ENCODE data around the gene C4orf46.
"Not testable (repeated sequence)": the region's sequence is repeated elsewhere in the genome, so short reads cannot be mapped to it uniquely, and the experiment has no call there.

Gene C4orf46

DNA sequence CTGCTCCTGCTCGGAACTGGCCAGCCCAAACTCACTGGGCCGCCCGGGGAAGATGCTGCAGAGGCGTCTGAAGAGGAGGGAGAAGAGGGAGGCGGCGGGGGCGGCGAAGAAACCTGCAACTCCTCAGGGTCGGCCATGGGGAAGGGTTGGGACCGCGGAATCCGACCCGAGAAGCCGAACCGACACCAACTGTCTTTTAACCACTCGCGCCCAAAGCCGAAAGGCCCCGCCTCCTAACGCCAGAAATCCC lies at the start of gene C4orf46:
Gene C4orf46 (minus strand): TSS at position 223 of the 250 bp plus-strand sequence. CDS start 86 bp downstream, at position 137.
- DNase-seq = no peak

DNA sequence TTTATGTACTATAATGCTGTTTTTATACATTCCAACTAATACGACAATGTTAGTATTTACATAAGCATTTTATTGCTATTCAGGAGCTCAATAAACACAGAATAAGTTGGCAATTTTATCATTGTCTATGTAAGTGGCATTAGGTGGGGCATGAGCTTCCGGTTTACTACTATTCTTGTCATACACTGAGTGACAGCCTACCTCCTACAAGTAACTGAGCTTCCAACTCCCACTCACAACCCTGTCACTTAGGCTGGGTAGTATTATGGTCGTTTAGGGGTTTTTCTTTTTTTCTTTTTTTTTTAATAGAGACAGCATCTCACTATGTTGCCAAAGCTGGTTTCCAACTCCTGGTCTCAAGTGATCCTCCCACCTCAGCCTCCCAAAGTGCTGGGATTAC lies 44.1 kb upstream of the C4orf46 start:
- DNase-seq = no peak

DNA sequence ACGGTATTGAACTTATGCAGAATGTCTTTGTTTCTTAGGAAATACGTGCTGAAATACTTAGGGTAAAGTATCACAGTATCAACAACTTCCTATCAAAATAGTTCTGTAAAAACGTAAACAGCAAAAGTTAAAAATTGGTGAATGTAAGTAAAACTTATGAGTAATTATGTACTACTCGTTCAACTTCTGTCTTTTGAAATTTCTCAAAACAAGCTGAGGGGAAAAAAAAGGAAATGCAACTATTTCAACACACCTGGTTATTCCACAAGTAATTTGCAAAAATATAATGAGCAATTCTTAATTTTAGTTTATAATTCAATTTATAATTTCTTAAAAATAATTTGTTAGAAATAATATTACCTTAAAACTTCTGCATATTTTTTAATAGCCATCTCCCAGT lies 43.2 kb upstream of the C4orf46 start:
- no peak for DNase-seq

DNA sequence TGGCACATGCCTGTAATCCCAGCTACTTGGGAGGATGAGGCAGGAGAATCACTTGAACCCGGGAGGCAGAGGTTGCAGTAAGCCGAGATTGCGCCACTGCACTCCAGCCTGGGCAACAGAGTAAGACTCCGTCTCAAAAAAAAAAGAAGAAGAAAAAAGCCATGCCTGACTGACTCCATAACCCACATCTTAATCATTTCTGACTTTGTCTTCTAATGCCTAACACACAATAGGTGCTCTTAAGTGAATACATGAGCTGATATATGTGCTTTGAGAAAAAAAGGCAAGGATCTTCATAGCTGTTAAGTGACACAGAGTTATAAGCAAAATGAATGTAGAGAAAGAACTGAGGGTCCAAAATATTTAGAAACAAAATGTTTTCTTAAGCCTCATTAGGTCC lies 40.9 kb upstream of the C4orf46 start:
- DNase-seq = not testable (repeated sequence)

DNA sequence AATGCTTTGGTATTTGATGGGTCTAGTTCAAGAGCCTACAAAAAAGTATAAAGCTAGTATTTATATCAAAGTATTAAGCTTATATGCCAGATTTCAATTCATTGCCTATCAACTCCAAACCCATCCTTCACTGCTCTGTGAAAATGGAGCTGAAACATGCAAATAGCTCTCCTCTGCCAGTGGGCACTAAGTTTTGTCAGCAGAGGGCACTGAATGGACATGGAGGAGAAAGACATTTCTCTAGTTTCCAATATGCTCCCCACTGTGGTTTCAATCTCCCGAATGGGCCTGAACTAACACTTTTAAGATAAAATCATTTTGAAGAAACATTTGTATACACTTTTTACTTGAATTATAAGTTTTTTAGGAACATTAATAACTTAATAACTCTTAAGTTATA lies 39.1 kb upstream of the C4orf46 start:
- DNase-seq = no peak

DNA sequence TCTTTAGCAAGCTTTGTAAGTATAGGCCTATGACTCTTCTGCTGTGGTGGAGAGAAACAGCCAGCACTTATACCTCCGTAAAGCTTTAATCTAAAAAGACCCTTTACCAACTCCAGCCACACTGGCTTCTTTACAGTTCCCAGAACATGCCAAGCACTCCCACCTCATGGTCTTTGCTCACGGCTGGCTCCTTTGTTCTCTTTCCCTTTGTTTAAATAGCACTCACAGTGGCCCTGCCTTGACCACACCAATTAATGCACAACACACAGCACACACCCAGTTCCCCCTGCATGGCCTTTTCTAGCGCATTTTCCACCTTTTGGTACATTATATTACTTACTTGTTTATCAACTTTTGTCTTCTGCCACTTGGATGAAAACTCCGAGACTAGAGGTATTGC lies 32.6 kb upstream of the C4orf46 start:
- no peak for DNase-seq

DNA sequence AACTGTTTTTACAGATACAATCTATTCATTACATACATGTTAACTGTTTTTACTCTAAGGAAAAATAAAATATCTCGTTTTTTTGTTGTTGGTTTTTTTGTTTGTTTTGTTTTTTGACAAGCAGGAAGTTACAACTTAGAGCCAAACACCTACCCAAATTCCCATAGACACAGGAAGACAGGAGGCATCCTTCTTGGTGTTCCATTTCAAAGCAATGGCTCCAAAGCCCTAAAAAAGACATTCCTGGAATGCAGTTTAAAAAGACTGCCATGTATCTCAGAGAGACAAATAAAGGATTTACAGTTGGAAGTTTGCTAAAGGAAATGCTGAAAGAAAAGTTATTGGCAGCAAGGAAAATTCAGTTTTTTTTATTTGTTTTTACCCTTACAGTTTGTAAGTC lies 17.1 kb upstream of the C4orf46 start:
- DNase-seq = no peak

DNA sequence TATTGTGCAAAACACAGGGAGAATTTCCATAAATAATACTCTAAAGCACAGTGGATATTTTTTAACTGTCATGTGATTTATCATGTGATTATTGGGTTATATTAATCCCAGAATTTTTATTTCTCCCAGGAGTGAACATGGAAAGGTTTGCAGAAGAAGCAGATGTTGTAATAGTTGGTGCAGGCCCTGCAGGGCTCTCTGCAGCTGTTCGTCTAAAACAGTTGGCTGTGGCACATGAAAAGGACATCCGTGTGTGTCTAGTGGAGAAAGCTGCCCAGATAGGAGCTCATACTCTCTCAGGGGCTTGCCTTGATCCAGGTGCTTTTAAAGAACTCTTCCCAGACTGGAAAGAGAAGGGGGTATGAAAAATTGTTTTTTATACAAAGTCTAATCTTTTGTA lies 10.4 kb upstream of the C4orf46 start:
- no peak for DNase-seq

DNA sequence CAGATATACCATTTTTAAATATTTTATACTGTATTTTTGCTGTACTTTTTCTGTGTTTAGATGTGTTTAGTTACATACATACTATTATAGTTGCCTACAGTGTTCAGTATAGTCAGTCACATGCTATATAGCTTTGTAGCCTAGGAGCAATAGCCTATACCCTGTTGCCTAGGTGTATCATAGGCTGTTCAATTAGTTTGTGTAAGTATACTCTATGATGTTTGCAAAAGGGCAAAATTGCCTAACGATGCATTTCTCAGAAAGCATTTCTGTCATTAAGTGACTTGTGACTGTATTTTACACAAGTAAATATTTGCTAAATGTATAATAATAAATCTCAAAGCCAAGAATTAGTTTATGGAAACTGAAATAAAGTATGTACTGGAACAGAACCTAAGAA lies 9.9 kb upstream of the C4orf46 start:
- no peak for DNase-seq

DNA sequence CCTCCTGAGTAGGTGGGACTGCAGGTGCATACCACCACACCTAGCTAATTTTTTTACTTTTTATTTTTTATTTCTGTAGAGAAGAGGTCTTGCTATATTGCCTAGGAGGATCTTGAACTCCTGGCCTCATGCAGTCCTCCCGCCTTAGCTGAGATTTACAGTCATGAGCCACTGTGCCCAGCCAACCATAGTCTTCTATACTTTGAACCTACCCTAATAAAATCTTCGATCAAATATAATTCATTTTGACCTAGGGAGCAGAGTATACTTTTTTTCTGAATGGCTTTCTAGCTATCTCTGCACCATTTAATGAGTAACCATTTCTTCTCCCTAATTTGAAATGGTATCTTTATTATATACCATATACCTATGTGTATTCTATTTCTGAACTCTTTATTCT lies 7.1 kb upstream of the C4orf46 start:
- no peak for DNase-seq

DNA sequence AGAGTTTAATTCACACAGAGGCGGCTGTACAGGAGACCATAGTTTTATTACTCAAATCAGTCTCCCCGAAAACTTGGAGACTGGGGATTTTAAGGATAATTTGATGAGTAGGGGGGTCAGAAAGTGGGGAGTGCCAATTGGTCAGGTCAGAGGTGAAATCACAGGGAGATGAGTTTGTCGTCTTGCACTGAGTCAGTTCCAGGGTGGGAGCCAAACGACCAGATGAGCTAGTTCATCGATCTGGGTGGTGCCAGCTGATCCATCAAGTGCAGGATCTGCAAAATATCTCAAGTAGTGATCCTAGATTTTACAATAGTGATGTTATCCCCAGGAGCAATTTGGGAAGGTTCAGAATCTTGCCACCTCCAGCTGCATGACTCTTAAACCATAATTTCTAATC lies 4.4 kb upstream of the C4orf46 start:
- DNase-seq = no peak

DNA sequence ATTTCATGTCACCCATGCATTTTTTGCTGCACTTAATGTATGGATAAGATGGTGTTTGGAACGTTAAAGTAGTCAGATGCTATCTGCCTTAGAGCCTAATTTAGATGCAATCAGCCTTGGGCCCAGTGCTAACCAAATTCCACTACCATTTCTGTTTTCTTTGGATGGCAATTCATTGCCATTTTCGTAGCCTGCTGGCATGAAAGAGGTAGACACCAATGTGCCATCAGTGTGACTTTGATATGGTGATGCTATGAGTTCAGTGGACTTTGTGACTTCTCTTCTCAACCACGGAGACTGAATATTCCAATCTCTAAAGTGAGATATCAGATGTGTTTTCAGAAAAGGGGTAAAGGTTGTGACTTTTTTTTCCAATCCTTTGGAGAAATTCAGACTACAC lies 1.9 kb upstream of the C4orf46 start:
- no peak for DNase-seq

DNA sequence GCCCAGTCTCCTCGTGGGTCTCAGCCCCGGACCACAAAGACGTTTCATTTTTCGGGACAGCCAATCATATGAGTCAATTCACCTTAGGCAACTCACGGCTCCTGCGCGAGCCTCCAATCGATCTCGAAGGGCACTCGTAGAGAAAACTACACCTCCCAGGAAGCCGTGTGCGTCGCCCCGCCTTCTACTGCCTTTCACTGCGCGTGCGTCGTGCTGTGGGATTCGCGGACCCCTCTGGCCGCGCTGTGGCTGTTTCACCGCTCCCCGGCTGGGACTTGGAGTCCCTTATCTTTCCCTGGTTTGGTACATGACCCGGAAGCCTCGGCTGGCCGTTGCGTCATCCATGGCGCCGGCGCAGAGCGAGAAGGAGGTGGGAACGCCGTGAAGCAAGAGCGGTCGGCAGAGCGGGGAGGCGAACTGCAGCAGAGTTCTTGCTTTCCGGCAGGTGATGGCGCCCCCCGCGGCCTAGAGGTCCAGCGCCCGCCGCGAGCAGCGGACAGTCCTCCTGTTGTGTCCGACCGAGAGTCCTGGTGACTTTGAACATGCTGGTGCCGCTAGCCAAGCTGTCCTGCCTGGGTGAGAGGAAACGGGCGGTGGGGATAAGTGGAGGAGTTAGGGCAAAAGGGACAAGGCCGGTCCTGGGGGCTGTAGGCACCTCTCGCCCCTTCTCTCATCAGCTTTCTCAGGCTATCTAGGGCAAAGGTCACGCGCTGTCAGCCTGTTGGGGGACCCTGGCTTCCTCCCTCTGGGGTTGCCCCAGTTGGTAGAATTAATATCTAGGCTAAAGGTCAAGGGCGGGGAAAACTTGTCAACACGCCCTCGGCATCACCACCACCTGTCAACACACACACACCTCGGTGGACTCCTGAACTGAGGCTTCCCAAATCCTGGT lies 474 bp upstream of the C4orf46 start, which contains the start of gene ETFDH:
Gene ETFDH (plus strand): TSS at position 382 of the 892 bp plus-strand sequence. CDS start 161 bp downstream, at position 543.
- DNase-seq = peak; percentile 97

DNA sequence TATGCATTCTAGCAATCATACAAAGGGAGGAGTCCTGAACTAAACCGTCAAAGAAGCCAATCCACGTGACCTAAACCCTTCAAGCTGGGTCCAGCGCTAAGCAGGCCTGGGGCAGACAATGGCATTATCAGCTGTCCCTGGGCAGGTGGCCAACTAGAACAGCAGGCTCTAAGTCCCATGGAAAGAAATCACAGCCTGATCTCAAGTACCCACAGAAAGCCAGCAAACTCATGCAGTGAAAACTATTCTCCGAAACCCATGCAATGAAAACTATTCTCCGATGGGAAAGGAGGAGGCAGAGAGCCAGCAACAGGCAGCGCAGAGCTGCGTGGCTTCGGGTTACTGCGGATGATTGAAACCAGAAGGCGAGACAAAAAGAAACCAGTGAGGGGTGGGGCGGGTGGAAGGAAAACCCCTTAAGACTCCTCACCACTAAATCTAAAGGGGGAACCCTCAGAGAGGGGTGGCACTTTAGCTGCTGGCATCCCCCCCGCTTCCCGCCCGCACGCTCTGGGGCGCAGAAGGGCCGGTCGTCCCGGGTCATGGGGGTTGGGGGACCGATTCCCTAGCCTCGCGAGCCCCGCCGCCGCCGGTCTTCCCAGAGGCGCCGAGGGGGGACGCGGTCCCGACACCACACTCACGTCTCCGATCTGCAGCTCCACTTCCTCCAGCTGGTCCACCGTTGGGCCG lies 567 bp downstream of the C4orf46 start:
- peak; percentile 43 for DNase-seq

DNA sequence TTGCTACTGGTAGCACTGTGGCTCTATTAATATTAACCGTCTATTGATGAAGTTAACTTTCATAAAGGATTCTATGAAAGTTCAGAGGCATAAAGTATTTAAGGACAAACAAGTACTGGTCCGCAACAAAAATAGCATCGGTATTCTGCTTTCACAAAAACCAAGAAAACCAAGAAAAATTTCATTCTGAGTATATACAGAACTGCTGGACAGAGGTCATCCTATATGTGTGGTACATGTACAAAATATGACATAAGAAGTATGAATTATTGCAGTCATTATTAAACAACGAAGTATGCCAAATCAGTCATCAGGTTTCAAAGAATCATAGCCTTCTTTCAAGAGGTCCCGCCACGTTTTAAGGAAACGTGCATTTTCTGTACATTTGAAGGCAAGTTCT lies 2.4 kb downstream of the C4orf46 start:
- no peak for DNase-seq

DNA sequence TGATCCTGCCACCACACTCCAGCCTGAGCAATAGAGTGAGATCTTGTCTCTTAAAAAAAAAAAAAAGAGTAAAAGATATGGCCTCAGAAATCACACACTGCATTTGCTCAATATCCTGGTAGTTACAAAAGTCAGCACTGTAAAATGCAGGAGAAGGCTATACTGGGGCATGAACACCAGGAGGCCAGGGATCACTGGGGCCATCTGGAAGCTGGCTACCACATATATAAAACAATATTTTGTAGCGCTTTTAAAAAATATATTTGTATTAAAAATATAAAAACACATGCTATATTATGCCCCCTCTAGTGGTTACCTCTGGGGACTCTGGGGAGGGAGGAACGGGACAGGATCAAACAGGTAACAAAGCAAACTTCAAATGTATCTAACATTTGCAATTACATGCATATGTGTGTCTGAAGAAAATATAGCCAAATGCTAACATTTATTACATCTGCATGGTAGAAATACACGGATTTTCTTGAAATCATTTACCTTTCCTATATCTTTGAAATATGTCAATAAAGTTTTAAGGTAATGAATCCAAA lies 4.0 kb downstream of the C4orf46 start:
- no peak for DNase-seq

DNA sequence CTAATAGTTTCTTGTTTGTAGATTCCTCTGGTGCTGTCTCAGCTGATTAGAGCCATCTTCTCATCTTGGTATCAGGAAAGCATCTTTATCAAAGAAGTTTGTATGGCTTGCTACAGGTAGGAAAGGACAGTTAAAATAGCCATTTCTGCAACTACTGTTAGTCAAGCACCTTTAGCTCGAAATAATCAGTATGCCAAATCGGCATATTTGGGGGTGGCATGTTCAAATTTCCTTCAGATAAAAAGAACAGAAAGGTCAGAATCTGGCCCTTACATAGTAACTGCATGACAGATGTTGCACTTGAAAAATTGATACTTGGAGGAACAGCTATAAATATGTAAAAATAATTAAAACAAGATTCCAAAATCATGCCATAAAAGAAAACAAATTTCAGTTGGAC lies 4.8 kb downstream of the C4orf46 start:
- DNase-seq = no peak

DNA sequence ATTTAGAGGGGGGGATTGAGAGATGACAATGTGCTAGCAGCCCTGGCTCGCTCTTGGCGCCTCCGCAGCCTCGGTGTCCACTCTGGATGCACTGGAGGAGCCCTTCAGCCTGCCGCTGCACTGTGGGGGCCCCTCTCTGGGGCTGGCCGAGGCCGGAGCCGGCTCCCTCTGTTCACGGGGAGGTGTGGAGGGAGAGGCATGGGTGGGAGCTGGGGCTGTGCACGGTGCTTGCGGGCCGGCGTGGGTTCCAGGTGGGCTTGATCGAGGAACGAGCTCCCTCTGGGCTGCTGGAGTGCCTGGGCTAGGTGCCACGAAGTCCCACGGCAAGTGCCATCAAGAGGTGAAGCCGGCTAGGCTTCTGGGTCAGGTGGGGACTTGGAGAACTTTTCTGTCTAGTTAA lies 6.9 kb downstream of the C4orf46 start:
- DNase-seq = no peak

DNA sequence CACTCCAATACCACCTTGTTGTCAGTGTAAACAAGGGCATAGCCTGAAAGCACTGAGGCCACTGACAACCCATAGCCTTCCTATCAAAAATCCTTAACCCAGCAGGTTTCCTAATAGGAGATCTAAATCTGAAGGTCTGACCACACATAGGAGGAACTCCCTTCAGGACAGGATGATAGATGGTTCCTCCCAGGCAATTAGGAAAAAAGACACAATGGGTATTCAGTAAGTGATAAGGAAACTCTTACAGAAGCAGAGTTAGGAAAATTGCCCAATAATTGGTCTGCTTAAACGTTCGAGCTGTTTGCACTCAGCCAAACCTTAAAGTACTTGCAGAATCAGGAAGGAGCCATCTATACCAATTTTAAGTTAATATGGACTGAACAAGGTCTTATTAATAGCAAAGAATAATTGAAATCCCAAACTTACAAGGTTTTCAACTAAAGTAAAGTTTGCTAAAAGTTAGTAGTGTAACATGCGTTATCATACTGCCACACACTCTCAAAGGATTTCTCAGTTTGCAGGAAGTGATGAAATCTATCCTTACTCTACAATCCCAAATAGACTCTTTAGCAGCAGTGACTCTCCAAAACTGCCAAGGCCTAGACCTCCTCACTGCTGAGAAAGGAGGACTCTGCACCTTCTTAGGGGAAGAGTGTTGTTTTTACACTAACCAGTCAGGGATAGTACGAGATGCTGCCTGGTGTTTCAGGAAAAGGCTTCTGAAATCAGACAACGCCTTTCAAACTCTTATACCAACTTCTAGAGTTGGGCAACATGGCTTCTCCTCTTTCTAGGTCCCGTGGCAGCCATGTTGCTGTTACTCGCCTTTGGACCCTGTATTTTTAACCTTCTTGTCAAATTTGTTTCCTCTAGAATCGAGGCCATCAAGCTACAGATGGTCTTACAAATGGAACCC lies 7.7 kb downstream of the C4orf46 start:
- not testable (repeated sequence) for DNase-seq

DNA sequence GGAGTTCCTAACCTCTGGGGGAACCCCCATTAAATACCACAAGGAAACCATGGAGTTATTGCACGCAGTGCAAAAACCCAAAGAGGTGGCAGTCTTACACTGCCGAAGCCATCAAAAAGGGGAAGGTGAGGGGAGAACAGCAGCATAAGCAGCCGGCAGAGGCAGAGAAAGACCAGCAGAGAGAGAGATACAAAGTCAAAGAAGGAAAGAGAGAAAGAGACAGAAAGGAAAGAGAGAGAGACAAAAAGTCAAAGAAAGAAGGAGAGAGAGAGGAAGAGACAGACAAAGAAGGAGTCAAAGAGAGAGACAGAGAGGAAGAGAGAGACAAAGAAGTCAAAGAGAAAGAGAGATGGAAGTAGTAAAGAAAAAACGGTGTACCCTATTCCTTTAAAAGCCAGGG lies 8.4 kb downstream of the C4orf46 start:
- DNase-seq = not testable (repeated sequence)

DNA sequence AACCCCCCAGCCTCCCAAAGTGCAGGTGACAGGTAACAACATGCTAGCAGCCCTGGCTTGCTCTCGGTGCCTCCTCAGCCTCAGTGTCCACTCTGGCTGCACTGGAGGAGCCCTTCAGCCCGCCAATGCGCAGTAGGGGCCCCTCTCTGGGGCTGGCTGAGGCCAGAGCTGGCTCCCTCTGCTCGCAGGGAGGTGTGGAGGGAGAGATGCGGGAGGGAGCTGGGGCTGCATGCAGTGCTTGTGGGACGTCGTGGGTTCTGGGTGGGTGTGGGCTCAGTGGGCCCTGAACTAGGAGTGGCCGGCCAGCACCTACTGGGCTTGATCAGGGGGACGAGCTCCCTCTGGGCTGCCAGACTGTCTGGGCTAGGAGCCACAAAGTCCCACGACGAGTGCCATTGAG lies 14.4 kb downstream of the C4orf46 start:
- DNase-seq = no peak

DNA sequence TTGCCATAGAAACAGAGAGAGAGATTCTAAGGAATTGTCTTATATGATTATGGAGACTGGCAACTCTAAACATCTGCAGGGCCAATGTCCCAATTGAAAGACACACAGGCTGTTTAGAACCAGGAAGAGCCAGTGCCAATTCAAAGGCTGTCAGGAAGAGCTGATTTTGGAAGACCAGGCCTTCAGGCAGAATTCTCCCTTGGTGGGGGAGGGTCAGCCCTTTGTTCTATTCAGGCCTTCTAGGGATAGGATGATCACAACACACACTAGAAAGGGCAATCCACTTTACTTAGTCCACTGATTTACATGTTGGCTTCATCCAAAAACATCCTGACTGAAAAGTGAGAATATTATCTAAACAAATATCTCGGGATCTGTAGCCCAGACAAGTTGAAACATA lies 15.2 kb downstream of the C4orf46 start:
- DNase-seq = no peak

DNA sequence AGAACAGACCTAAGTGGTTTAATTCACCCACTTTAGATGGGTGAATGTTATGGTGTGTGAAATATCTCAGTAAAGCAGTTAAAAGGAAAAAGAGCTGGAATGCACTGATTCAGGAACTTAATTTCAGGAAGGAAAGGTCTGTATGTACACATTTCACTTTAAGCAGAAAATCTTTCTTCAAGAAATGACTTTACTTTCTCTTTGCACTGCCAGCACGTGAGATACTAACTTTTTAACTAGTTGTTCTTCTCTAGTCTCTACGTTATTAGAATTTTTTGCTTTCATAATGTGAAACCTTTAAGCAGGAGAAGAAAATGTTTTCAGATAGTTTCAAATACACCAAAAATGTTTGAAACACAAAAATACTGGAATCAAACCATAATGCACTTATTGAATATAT lies 18.8 kb downstream of the C4orf46 start:
- DNase-seq = no peak

Data from activated CD8-positive, alpha-beta memory T cell treated with anti-CD3 and anti-CD28 coated beads, Interleukin-2, amount 50 U/mL, for 4 hours (primary cell).